Stimulated activated CD4-positive, alpha-beta T cell treated with anti-CD3 and anti-CD28 coated beads, Interleukin-12 subunit alpha, Interleukin-12 subunit beta, amount 100 ng/mL, for 48 hours (primary cell): ENCODE results near the gene SCN1A.

ENCODE experiments used
- DNase-seq, 3 donors: peaks; one replicate each; pipeline ENCODE4 v3.0.0-alpha.2; 2020; ENCODE audit warnings: low read depth in 2 of 3, low spot score in 1 of 3

The SCN1A gene

GRCh38 chr2:166082736-166083135 is 45.1 kb downstream of the SCN1A start:
- DNase-seq = no peak

- DNase-seq = no peak
Observed at GRCh38 chr2:166081852-166082251, 46.0 kb downstream of the SCN1A start.

GRCh38 chr2:166081131-166081632 is 46.6 kb downstream of the SCN1A start:
- no peak for DNase-seq

- DNase-seq = no peak
Observed at GRCh38 chr2:166074430-166074829, 53.4 kb downstream of the SCN1A start.

GRCh38 chr2:166074011-166074410 is 53.8 kb downstream of the SCN1A start:
- DNase-seq = no peak

- DNase-seq = no peak
Observed at GRCh38 chr2:166070231-166070630, 57.6 kb downstream of the SCN1A start.

GRCh38 chr2:166068981-166069380 is 58.8 kb downstream of the SCN1A start:
- no peak for DNase-seq

DNA sequence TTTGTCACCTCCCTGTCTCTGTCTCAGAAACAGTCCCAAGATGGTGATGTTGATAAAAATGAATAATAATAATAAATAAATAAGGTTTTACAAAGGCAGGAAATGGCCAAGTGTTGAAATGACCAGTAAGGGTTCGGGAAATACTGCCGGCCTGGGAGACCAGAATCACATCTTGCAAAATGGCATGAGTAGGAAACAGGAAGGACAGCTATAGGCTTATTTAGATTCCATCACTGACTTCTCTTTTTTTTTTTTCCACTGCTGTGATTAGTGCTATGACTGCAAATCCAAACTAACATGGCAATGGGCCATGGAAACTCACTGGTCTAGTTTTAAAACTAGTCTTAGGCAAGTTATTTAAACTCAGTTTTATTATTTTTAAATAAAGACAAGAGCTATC is 60.6 kb downstream of the SCN1A start:
- DNase-seq = no peak

DNA sequence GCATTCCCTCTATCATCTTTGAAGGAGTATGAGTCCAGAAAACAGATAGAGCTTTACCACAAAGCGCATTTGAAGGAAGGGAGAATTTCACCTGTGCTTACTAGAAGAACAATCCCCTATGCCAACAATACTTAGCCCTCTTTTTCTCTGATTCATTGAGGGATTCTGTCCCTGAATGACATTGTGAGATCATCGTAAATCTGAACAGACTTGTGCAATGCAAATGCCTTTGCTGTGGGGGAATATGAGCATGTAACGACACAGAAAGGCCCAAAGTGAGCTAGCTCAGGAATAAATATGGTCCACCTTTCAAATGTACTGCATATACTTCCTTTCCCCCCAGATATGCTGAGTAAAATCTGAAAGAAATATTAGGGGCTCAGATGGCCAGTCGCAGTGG is 67.6 kb downstream of the SCN1A start:
- no peak for DNase-seq

DNA sequence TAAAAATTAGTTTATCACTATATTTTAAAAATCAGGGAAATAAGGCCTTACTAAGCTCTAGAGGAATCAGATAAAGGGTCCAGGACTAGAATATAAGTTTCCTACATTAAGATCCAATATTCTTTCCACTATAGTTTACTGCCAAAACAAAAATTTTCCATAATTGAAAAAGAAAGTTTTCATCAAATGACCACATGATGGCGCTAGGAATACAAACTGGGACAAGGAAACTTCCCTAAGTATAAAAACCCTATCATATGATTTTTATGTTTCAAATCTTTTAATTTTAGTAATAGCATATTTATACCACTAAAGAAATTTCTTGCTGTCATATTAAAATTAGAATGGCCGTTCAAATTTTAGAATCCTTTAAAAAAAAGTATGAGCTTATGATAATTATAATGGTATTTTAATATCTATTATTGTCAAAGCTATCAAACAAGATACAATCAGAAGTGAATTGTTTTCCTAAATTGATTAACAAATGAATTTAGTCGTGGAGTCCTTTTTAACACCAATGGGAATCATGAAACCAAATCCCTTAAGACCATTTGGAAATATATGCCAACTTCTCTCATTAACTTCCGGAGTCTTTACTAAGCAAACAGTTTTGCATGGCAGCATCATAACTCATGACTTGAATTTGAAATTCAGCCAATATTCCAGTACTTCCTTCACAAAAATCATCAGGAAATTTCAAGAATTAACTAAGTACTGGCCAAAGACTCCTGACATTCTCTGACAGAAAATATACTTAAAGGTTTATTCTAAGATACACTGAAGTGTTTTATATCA is 70.3 kb downstream of the SCN1A start:
- no peak for DNase-seq

- no peak for DNase-seq
Observed at GRCh38 chr2:166044853-166045483, 82.9 kb downstream of the SCN1A start.

- DNase-seq = no peak
Observed at GRCh38 chr2:166042768-166043390, 84.9 kb downstream of the SCN1A start.

DNA sequence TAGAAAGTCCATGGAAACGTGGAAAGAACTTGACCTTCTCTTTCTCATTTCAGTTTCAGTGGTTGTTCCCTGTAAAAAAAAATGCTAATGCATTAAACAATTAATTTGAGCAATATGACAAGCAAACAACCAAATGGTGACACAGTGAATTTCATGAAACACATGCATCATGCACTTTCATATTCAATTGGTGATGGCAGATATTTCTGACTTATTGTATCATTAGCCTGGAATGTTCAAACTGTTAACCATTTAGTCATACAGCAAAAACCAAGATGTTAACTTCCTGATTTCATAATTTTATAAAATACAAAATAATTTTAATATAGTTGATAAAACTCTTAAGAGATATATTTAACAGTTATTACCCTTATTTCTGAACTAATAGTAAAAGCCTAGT is 85.5 kb downstream of the SCN1A start:
- no peak for DNase-seq

GRCh38 chr2:166041613-166042012 is 86.2 kb downstream of the SCN1A start:
- DNase-seq = no peak

GRCh38 chr2:166032361-166032760 is 95.5 kb downstream of the SCN1A start:
- no peak for DNase-seq

DNA sequence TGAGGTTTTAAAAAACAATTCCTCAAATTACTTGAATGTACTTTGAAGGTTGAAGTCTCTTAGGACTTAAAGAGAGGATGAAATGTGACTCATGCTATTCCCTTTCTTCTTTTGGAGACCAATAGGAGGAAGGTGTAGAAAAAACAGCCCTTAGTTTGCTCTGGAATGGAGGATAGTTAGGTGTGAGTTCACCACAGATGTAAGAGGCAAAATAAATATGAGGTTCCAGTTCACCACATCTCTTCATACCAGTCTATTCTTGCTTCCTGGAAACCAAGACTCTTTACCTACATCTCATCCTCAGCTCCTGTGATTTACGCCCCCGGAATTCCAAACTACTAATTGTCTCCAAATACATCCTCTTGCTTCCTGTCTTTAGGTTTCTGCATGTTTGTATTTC is 96.8 kb downstream of the SCN1A start:
- no peak for DNase-seq

DNA sequence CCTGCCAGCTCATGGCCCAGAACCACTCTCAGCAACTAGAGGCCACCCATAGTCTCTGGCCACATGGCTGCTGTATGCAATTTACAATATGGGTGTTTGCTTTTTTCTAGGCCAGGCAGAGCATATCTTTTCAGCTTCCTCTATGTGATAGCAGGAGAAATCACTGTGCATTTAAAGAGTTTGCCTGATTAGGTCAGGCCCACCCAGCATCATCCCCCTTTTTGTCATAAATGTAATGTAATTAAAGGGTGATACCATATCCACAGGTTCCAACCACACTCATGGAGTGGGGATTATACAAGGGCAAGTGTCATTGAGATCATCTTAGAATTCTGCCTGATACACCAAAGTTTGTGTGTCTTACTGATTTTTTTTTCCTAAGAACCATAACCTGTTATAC is 102.5 kb downstream of the SCN1A start:
- no peak for DNase-seq

DNA sequence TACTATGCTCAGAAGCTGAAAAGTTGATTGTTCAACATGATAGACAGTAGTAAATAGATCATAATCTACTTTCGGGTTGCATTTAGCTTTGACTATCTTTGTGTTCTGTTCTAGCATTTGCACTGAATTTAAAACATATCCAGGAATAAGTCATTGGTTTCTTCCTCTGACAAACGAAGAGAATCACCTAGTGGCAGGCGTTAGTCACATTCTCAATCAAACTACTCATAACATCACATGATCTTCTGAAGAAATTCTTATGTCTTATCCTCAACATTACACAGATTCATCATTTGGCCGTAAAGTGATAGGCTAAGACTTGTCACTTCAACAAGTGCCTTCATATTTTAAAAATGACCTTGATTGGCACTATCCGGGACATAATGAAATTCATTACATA is 110.6 kb downstream of the SCN1A start:
- DNase-seq = no peak

DNA sequence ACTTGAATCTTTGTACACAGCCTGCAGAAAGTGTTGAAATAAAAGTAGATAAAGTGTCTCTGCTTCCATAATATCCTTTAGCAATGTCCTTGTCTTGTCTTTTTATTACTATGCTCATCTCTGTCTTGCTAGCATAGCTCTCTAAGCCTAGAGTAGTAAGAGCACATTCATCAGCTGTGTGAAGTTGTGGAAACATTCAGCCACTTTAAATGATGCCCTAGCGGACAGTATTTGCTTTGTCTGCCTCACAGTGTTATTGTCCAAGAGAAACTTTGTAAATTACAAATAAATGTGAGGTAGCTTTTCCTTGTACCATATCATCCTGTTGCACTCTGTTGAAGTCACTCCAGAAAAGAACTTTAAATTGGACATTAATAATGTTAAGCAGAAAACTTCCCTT is 113.9 kb downstream of the SCN1A start:
- DNase-seq = no peak

- DNase-seq = no peak
Observed at GRCh38 chr2:166011660-166012059, 116.2 kb downstream of the SCN1A start.

- no peak for DNase-seq
Observed at GRCh38 chr2:166000401-166000800, 127.4 kb downstream of the SCN1A start.

DNA sequence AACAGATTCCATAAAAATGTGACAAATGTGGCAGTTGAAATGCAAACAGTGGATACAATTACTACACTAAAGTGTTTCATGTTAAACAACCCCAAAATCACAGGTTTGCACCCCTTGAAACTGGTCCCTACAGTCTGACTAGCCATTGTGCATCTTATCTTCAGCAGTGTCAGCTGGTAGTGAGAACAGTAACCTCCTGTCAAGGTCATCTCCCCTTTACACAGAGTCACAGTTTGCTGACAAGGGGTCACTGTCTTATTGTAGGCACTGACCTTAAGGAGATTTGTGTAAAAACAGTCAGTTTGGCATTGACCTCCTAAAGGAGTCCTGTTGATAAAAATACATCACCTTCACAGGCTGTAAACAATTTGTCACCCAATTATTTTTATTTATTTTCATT is 137.0 kb downstream of the SCN1A start:
- no peak for DNase-seq
